H1 (cell line): ENCODE data around the gene KCNMB2. TPM values are rescaled to one million over a fixed set of nuclear protein-coding genes. Genes with fewer than 3 reads are reported as not detected.

Source experiments
- CTCF ChIA-PET: fragments of 300-600 bp; sonication (Branson Sonifier 250); formaldehyde crosslinking; loops from one replicate; lab custom pipeline; 2021; ENCODE audit not compliant: partially characterized antibody; lab: Charles Lee
- POLR2A ChIA-PET: fragments of 300-600 bp; sonication (Branson Sonifier 250); formaldehyde crosslinking; loops from one replicate; lab custom pipeline; 2021; ENCODE audit warnings: inconsistent platforms; ENCODE audit not compliant: partially characterized antibody; lab: Charles Lee
- DNase-seq, 2 experiments: peaks; one replicate each; pipeline versions ENCODE4 v3.0.0 to v3.0.0-alpha.2; 2010 to 2022; ENCODE audit warnings: low spot score in 2 of 2, low read depth in 1 of 2, mixed read lengths in 1 of 2
- FAIRE-seq: peaks from 2 replicates; lab custom pipeline; 2011; peaks lifted over from hg19 to GRCh38; lab: Jason Lieb, UNC
- H2AFZ ChIP-seq: 2 replicates; pipeline ENCODE4 v1.8.1; 2012; ENCODE audit warnings: low read length, inconsistent platforms
- H2AK5ac ChIP-seq: 2 replicates; pipeline ENCODE4 v1.6.1; 2013; ENCODE audit warnings: low read depth, low read length
- H2BK120ac ChIP-seq: replicated peaks from 2 replicates; pipeline ENCODE3; 2013; ENCODE audit warnings: low read depth, low read length, inconsistent platforms
- H2BK12ac ChIP-seq: 2 replicates; pipeline ENCODE4 v1.6.1; 2013; ENCODE audit warnings: low read depth, low read length
- H2BK15ac ChIP-seq: 2 replicates; pipeline ENCODE4 v1.6.1; 2013; ENCODE audit warnings: low read length
- H2BK20ac ChIP-seq: 2 replicates; pipeline ENCODE4 v1.6.1; 2013; ENCODE audit warnings: low read length
- H2BK5ac ChIP-seq: 2 replicates; pipeline ENCODE4 v1.6.1; 2013; ENCODE audit warnings: low read depth, low read length
- H3K14ac ChIP-seq: 2 replicates; pipeline ENCODE4 v1.6.1; 2013; ENCODE audit warnings: inconsistent platforms; ENCODE audit not compliant: insufficient read length
- H3K18ac ChIP-seq: 2 replicates; pipeline ENCODE4 v1.6.1; 2013; ENCODE audit warnings: low read length; ENCODE audit errors: extremely low read depth
- H3K23ac ChIP-seq: 2 replicates; pipeline ENCODE4 v1.6.1; 2013; ENCODE audit warnings: inconsistent platforms; ENCODE audit not compliant: insufficient read length
- H3K23me2 ChIP-seq: 2 replicates; pipeline ENCODE4 v1.6.1; 2013; ENCODE audit warnings: low read depth, low read length
- H3K27ac ChIP-seq: 2 replicates; pipeline ENCODE4 v1.6.1; 2011; ENCODE audit warnings: low read depth, low read length, inconsistent platforms
- H3K27me3 ChIP-seq, 4 experiments: replicated peaks in 1 of 4; 1 replicate in 1 of 4; 2 replicates in 3 of 4; pipeline versions ENCODE4 v1.6.1 to v1.8.1; 2011 to 2013; ENCODE audit warnings: low read length in 3 of 4, mild to moderate bottlenecking in 3 of 4, inconsistent platforms in 2 of 4, mixed read lengths in 2 of 4, moderate library complexity in 1 of 4; ENCODE audit not compliant: control insufficient read depth in 3 of 4, insufficient read depth in 3 of 4; ENCODE audit errors: extremely low read depth in 1 of 4
- H3K36me3 ChIP-seq, 4 experiments: 2 replicates each; pipeline versions ENCODE4 v1.6.1 to v1.8.1; 2011 to 2013; ENCODE audit warnings: mild to moderate bottlenecking in 4 of 4, low read length in 3 of 4, moderate library complexity in 2 of 4, control low read depth in 1 of 4, inconsistent platforms in 1 of 4; ENCODE audit not compliant: insufficient read depth in 4 of 4, control insufficient read depth in 2 of 4
- H3K4ac ChIP-seq: replicated peaks from 2 replicates; pipeline ENCODE3; 2013; ENCODE audit warnings: low read length, low read depth, mixed read lengths, inconsistent platforms; ENCODE audit not compliant: insufficient read length
- H3K4me1 ChIP-seq, 4 experiments: replicated peaks in 1 of 4; 1 replicate in 1 of 4; 2 replicates in 3 of 4; pipeline versions ENCODE4 v1.6.1 to v1.8.1; 2011 to 2013; ENCODE audit warnings: low read length in 3 of 4, inconsistent platforms in 2 of 4, mixed read lengths in 1 of 4; ENCODE audit not compliant: insufficient read depth in 4 of 4, control insufficient read depth in 3 of 4
- H3K4me2 ChIP-seq, 2 experiments: 2 replicates each; pipeline versions ENCODE4 v1.6.1 to v1.8.1; 2011 to 2013; ENCODE audit warnings: low read depth in 2 of 2, low read length in 2 of 2, control low read depth in 1 of 2, inconsistent platforms in 1 of 2, mild to moderate bottlenecking in 1 of 2; ENCODE audit not compliant: insufficient read depth in 1 of 2
- H3K4me3 ChIP-seq, 4 experiments: fragments of 200-600, 300-600 bp in 1 of 4; sonication (generic), shearing (Covaris generic), sonication (Bioruptor Twin) in 1 of 4; 2 replicates each; pipeline versions ENCODE4 v1.5.1 to v1.8.1; 2011 to 2016; ENCODE audit warnings: low read length in 4 of 4, low read depth in 3 of 4, control low read depth in 2 of 4, inconsistent platforms in 2 of 4, mild to moderate bottlenecking in 2 of 4, mixed read lengths in 1 of 4, moderate library complexity in 1 of 4; ENCODE audit not compliant: insufficient read depth in 2 of 4; ENCODE audit errors: extremely low read depth in 1 of 4
- H3K56ac ChIP-seq: replicated peaks from 2 replicates; pipeline ENCODE3; 2013; ENCODE audit warnings: low read depth, mild to moderate bottlenecking, mixed read lengths, low read length, inconsistent platforms; ENCODE audit not compliant: insufficient read length
- H3K79me1 ChIP-seq: 2 replicates; pipeline ENCODE4 v1.6.1; 2013; ENCODE audit warnings: low read depth, low read length, control low read depth
- H3K79me2 ChIP-seq, 2 experiments: 2 replicates each; pipeline versions ENCODE4 v1.6.1 to v1.8.1; 2012 to 2013; ENCODE audit warnings: low read length in 2 of 2, mild to moderate bottlenecking in 2 of 2, inconsistent platforms in 1 of 2; ENCODE audit not compliant: insufficient read depth in 2 of 2, control insufficient read depth in 1 of 2
- H3K9ac ChIP-seq, 4 experiments: replicated peaks in 1 of 4; 1 replicate in 1 of 4; 2 replicates in 3 of 4; pipeline versions ENCODE4 v1.6.1 to v1.8.1; 2011 to 2013; ENCODE audit warnings: low read depth in 3 of 4, low read length in 3 of 4, control low read depth in 2 of 4, mild to moderate bottlenecking in 2 of 4, moderate library complexity in 2 of 4, inconsistent platforms in 1 of 4; ENCODE audit errors: extremely low read depth in 1 of 4
- H3K9me3 ChIP-seq, 2 experiments: 2 replicates each; pipeline versions ENCODE4 v1.6.1 to v1.8.1; 2012 to 2013; ENCODE audit warnings: mild to moderate bottlenecking in 2 of 2, moderate library complexity in 2 of 2, control low read depth in 1 of 2, inconsistent platforms in 1 of 2, low read depth in 1 of 2, low read length in 1 of 2, mixed read lengths in 1 of 2; ENCODE audit not compliant: insufficient read depth in 2 of 2
- H4K20me1 ChIP-seq, 2 experiments: replicated peaks in 1 of 2; 2 replicates each; pipeline versions ENCODE3 to v1.8.1; 2011 to 2013; ENCODE audit warnings: inconsistent platforms in 2 of 2, low read length in 2 of 2, mild to moderate bottlenecking in 1 of 2; ENCODE audit not compliant: insufficient read depth in 2 of 2, control insufficient read depth in 1 of 2
- H4K5ac ChIP-seq: 2 replicates; pipeline ENCODE4 v1.6.1; 2013; ENCODE audit warnings: low read length, low read depth, mixed read lengths, inconsistent platforms; ENCODE audit not compliant: insufficient read length
- H4K8ac ChIP-seq: 2 replicates; pipeline ENCODE4 v1.8.0; 2013; ENCODE audit warnings: mild to moderate bottlenecking, moderate library complexity, low read length, inconsistent platforms; ENCODE audit not compliant: insufficient read depth; ENCODE audit errors: extremely low read depth
- H4K91ac ChIP-seq: replicated peaks from 2 replicates; pipeline ENCODE3; 2013; ENCODE audit warnings: low read length, mixed read lengths, inconsistent platforms; ENCODE audit not compliant: insufficient read length
- KDM4A ChIP-seq: IDR thresholded peaks from one replicate; pipeline ENCODE4 v1.7.1; 2012; ENCODE audit warnings: low read depth, mild to moderate bottlenecking, moderate library complexity, low read length, inconsistent platforms; ENCODE audit not compliant: severe bottlenecking
- RXRA ChIP-seq: IDR thresholded peaks from 2 replicates; pipeline ENCODE4 v1.6.1; 2011; ENCODE audit warnings: low read depth, mild to moderate bottlenecking, low read length, moderate library complexity; ENCODE audit not compliant: insufficient read depth
- SIX5 ChIP-seq: IDR thresholded peaks from 2 replicates; pipeline ENCODE4 v1.6.1; 2011; ENCODE audit warnings: mild to moderate bottlenecking, low read depth, low read length
- TEAD4 ChIP-seq: IDR thresholded peaks from 2 replicates; pipeline ENCODE4 v1.6.1; 2012; ENCODE audit warnings: low read depth, low read length, inconsistent platforms, mixed read lengths
- WGBS, 2 experiments: shearing (Covaris generic) in 1 of 2; methylation state at CpG; one replicate each; pipeline versions ENCODE4 v1.1.6 to v1.1.7; 2013 to 2015; ENCODE audit warnings: low lambda C conversion rate in 2 of 2, mixed read lengths in 2 of 2, inconsistent platforms in 1 of 2, low coverage in 1 of 2, missing lambda C conversion rate in 1 of 2; ENCODE audit not compliant: insufficient replicate concordance in 2 of 2, insufficient coverage in 1 of 2, insufficient read length in 1 of 2; ENCODE audit errors: extremely low coverage in 1 of 2, missing lambda C conversion rate in 1 of 2; 5-methylcytosine and 5-hydroxymethylcytosine counted together
- polyA plus RNA-seq, 7 experiments: library from polyadenylated mRNA; depleted of rRNA in 3 of 7; stranded (reverse) in 5 of 7; unstranded in 2 of 7; fragments of >200 nt in 5 of 7; fragments of 200-250 nt in 2 of 7; gene quantifications; 1 replicate in 5 of 7; 2 replicates in 1 of 7; 4 replicates in 1 of 7; pipeline versions ENCODE4 v1.2.1 to v1.2.3, GENCODE V29; 2011 to 2013; ENCODE audit warnings: missing spikeins in 2 of 7, mixed read lengths in 2 of 7
- total RNA-seq: library from RNA; stranded (reverse); fragmentation: NEBNext Ultra II Directional; extraction: Animal tissue kit (Norgen Biotek cat#: 25700); gene quantifications from 2 replicates; pipeline ENCODE4 v1.2.1, GENCODE V29; 2021
- TF ChIP-seq, protein P1 (sequence below), 3 experiments: IDR thresholded peaks; 1 replicate in 2 of 3; 2 replicates in 1 of 3; pipeline versions ENCODE4 v1.5.1 to v1.6.1; 2011; ENCODE audit warnings: low read length in 3 of 3, mild to moderate bottlenecking in 3 of 3, inconsistent platforms in 2 of 3, low read depth in 1 of 3, moderate library complexity in 1 of 3; ENCODE audit not compliant: insufficient read depth in 1 of 3; ENCODE audit errors: control extremely low read depth in 1 of 3

The KCNMB2 gene
- total and polyA plus RNA-seq, 2 of the 8 experiments (the other 6 are each of a cell fraction or from before 2014, with no cell fraction given) = not detected

DNA sequence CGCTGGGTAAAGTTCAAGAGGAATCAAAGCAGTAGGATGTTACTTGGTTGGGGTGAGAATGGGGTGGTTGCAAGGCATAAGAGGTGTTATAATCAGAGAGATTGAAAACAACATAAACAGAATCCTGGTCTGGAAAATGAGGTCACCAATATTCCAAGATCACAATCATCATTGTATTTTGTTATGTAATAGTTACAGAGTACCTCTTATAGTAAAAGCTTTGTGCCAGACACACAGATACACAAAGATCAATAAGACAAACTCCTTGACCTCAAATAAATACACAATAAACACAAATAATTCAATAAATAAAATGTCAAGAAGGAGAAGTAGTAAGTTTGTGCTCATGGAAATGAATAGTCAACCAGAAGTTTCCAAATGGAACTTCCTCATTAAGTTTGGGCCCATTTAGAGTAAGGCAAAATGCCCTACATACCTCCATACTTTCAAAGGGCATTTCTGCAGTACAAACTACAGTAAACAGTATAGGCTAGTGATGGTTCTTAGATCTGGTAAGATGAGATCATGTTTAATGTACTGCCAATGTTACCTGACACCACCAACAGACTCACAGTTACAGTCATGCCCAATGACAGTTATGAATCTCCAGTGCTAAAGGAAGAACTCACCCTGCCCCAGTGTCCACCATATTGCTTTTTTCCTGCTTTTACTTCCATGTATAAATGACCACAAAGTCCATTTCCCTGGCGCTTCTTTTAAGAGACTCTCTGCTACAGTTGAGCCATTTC lies 93.4 kb downstream of the KCNMB2 start:
- no peak overlapping the region for H3K14ac ChIP-seq
- H3K23me2 ChIP-seq = no peaks in the 10 kb centered on the region
- H3K27ac ChIP-seq = no peak overlapping the region
- H3K56ac ChIP-seq = no peak overlapping the region
- H3K4me1 ChIP-seq = no peaks in the 10 kb centered on the region
- no peaks in the 10 kb centered on the region for H3K36me3 ChIP-seq
- no peak overlapping the region for H4K8ac ChIP-seq
- no peak overlapping the region for H4K91ac ChIP-seq
- no peak overlapping the region for H3K18ac ChIP-seq
- no peak overlapping the region for H2AFZ ChIP-seq
- peaks cover 4 to 8% of the 10 kb centered on the region in 2 experiments; a peak in 3 of 4 replicates for H3K9me3 ChIP-seq
- CTCF ChIA-PET = interaction anchor here (1.3 kb wide), 1 partner anchor 24 kb away, joined by 4 read pairs; no protein-coding TSS in a partner anchor
- no peak for TF ChIP-seq SIX5
- TF ChIP-seq, protein P1, sequence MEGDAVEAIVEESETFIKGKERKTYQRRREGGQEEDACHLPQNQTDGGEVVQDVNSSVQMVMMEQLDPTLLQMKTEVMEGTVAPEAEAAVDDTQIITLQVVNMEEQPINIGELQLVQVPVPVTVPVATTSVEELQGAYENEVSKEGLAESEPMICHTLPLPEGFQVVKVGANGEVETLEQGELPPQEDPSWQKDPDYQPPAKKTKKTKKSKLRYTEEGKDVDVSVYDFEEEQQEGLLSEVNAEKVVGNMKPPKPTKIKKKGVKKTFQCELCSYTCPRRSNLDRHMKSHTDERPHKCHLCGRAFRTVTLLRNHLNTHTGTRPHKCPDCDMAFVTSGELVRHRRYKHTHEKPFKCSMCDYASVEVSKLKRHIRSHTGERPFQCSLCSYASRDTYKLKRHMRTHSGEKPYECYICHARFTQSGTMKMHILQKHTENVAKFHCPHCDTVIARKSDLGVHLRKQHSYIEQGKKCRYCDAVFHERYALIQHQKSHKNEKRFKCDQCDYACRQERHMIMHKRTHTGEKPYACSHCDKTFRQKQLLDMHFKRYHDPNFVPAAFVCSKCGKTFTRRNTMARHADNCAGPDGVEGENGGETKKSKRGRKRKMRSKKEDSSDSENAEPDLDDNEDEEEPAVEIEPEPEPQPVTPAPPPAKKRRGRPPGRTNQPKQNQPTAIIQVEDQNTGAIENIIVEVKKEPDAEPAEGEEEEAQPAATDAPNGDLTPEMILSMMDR (IDR thresholded peaks at IDR 0.05; ENCODE audit: control extremely low read depth in 1 of 3, insufficient read depth in 1 of 3, low read depth in 1 of 3, low read length in 3 of 3) = no peak
- TF ChIP-seq RXRA = no peak
- no peak for TF ChIP-seq KDM4A
- TF ChIP-seq TEAD4 = no peak
- H2BK15ac ChIP-seq = no peak overlapping the region
- 89% methylated on average over 2 of the region's 2 CpGs; no CpG with 5 or more reads in 1 of the 2 experiments for WGBS, 2 experiments
- no peak overlapping the region for H3K4me2 ChIP-seq
- no peaks in the 10 kb centered on the region for H3K79me2 ChIP-seq
- FAIRE-seq (no peak), DNase-seq (no peak)
- no peak overlapping the region for H4K5ac ChIP-seq
- POLR2A ChIA-PET = no interaction called here
- no peaks in the 10 kb centered on the region for H3K79me1 ChIP-seq
- H3K4me3 ChIP-seq = no peak overlapping the region
- H2BK120ac ChIP-seq = no peak overlapping the region
- no peak overlapping the region for H3K4ac ChIP-seq
- H2BK20ac ChIP-seq = no peak overlapping the region
- H3K9ac ChIP-seq = no peak overlapping the region
- H3K23ac ChIP-seq = no peak overlapping the region
- H2AK5ac ChIP-seq = no peak overlapping the region
- H2BK5ac ChIP-seq = no peak overlapping the region
- no peak overlapping the region for H2BK12ac ChIP-seq
- H3K27me3 ChIP-seq = peaks cover 0 to 1% (median 0%) of the 10 kb centered on the region in 4 experiments; a peak in 1 of 7 replicates
- no peaks in the 10 kb centered on the region for H4K20me1 ChIP-seq
